Lower leg skin (tissue), 3 donors: ENCODE measurements around the gene DBN1.

Experiments
- POLR2A ChIP-seq, 2 donors: fragments of 450-650 bp; IDR thresholded peaks; one replicate each; pipeline ENCODE4 v1.6.1; 2016 to 2017; ENCODE audit warnings: antibody characterized with exemption in 2 of 2, mild to moderate bottlenecking in 1 of 2, moderate library complexity in 1 of 2
- TF ChIP-seq, protein P1 (sequence below), 3 donors: fragments of 450-650 bp; IDR thresholded peaks; one replicate each; pipeline ENCODE4 v1.5.1; 2016; ENCODE audit warnings: antibody characterized with exemption in 3 of 3, mild to moderate bottlenecking in 3 of 3, moderate library complexity in 2 of 3

DNA sequence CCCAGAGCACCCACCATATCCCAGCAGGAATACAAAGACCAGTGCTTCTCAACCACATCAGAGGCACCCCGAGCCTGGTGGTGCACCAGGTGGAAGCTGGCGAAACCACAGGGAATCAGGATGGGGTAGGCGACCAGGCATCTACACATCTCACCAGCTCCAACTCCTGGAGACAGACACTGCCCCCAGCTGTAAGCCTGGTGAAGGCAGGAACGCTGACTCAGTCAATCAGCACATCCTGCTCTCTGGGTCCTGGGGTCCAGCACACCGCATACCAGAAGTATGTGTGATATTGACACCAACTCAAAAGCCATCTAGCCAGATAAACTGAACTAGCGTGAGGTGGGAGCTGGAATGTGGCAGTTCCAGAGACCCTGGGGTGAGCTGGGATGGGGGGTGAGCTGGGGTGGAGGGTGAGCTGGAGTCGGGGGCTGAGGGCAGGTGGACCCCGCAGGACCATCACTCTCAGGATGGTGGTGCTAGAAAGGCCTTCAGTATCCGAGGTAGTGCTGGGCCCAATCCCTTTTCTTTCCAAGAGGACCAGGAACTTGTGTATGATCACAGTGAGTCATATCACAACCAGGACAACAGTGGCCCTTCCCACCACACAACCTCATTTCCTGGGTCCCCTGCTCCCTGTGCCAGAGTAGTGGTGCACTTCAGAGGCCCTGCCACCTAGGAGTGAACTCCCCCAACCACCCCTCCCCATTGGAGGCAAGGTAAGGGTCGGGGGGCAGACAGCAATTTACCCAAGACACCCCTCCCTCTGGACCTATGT lies 2.5 kb downstream of the DBN1 start:
- TF ChIP-seq, protein P1, sequence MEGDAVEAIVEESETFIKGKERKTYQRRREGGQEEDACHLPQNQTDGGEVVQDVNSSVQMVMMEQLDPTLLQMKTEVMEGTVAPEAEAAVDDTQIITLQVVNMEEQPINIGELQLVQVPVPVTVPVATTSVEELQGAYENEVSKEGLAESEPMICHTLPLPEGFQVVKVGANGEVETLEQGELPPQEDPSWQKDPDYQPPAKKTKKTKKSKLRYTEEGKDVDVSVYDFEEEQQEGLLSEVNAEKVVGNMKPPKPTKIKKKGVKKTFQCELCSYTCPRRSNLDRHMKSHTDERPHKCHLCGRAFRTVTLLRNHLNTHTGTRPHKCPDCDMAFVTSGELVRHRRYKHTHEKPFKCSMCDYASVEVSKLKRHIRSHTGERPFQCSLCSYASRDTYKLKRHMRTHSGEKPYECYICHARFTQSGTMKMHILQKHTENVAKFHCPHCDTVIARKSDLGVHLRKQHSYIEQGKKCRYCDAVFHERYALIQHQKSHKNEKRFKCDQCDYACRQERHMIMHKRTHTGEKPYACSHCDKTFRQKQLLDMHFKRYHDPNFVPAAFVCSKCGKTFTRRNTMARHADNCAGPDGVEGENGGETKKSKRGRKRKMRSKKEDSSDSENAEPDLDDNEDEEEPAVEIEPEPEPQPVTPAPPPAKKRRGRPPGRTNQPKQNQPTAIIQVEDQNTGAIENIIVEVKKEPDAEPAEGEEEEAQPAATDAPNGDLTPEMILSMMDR (IDR thresholded peaks at IDR 0.05): no peak
- TF ChIP-seq POLR2A (IDR thresholded peaks at IDR 0.05): no peak
